ENCODE measurements around the gene RPL39L.
A peak's percentile ranks its signal among the peaks of the same experiment; 100 is the strongest.
"Not testable (repeated sequence)": the region's sequence is repeated elsewhere in the genome, so short reads cannot be mapped to it uniquely, and the experiment has no call there.

Gene RPL39L

DNA sequence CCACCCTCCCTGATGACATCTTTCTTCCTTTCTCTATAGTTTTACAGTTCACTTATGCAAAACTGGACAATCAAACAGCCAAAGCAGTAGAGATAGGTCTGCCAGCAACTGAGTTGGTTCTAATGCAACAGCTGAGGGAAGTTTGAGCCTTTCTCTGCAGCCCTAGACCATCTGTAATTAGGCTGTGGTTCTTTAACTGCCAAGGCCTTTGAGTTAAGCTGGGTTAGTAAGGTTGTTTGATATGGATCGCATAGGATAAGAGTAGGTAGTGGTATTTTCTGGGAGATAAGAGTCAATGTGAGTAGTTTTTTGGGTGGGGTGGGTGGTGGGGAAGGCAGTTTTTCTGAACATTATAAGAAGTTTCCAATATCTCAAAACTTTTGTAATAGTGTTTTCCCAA, 3.0 kb downstream of the RPL39L start:
- DNase-seq = no peak

- not testable (repeated sequence) for DNase-seq
Observed at GRCh38 chr3:187135172-187135690, 4.1 kb downstream of the RPL39L start.

- DNase-seq = peak; percentile 49
Observed at GRCh38 chr3:187133181-187133580, 6.1 kb downstream of the RPL39L start.

DNA sequence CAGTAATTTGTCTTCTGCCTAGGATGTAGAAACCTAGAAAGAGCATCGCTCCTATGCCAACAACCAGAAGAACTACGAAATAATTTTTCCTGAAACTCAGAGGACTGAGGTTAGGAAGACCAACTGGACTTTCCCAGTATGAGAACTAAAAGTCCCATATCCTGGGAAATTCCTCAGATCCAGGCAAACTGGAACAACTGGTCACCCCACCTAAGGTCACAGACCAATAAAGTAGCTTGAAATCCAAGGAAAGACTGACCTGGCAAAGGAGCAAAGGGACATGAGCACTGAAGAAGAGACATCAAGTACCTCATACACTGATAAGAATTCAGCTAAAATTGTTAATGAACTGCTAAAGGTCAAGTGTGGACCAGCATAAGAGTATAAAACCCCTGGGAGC, 6.6 kb downstream of the RPL39L start:
- no peak for DNase-seq

- no peak for DNase-seq
Observed at GRCh38 chr3:187131981-187132380, 7.3 kb downstream of the RPL39L start.

DNA sequence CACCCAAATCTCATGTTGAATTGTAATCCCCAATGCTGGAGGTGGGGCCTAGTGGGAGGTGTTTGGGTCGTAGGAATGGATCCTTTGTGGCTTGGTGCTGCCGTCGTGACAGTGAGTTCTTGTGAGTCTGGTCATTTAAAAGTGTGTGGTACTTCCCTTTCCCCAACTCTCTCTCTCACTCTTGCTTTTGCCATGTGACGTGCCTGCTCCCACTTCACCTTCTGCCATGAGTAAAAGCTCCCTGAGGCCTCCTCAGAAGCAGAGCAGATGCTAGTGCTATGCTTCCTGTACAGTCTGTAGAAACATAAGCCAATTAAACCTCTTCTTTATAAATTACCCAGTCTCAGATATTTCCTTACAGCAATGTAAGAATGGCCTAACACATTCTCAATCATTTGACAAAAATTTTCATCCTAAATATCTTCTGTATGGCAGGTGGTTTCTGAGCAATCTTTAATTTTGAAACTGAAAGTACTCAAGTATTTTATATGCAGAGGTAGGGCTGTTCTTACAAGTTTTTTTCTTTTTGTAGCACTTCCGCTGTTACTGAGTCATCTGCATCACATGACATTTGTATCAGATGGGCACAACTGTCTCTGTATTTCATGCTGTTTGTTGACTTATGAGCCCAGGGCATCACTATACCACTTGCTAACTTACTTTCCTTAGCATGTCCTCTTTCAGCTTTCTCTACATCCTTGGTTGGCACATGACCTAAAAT, 8.8 kb downstream of the RPL39L start:
- DNase-seq = peak; percentile 9

- peak; percentile 22 for DNase-seq
Observed at GRCh38 chr3:187125319-187126031, 13.8 kb downstream of the RPL39L start.

DNA sequence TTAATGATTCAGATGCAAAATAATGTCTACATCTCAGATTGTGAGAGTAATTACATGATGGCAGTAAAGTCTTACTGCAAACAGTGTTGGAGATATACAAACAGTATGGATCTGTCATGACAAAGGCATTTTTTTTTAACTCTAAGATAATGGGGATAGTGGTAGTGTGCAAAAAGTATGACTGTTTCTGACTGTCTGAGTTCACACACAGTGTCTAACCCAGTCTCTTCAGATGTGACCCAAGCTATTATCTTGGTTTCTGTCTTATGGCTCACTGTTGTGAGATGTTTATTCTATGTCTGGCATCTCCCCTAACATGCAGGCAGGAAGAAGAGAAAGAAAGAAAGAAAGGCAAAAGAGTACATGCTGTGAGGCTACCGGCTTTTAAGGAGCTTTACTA, 17.0 kb downstream of the RPL39L start:
- no peak for DNase-seq

DNA sequence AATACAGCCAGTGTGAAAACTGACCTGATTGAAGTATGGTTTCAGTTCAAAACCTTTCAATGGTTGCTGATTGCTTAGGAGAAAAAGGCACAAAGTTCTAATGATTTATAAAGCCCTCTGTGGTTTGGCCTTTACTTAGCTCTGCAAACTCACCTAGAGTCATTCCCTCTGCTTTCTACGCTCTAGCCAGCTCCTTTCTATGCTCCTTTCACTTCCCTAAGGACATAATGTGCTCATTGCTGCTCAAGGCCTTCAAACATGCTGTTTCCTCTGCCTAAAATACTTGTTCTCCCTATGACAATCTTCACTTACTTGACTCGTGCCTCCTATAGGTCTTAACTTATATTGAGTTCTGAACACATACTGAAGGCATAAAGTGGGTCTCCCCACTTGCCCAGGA, 19.0 kb downstream of the RPL39L start:
- peak; percentile 73 for DNase-seq

DNA sequence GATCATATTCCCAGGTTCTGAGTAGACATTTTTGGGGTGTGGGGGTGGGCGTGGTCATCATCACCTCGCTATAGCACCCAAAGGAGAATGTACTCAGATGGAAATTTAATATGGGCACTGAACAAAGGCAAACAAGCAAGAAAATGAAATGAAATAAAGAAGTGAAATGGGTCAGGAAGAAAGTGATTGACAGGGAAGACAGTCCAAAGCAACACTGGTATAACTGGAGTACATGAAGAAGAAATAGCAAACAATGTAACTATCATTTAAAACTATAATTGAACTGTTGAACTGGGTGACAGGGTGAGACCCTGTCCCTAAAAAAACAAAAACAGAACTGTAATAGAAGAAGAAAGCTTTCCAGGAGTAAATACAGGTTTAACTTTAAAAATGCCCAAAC, 24.8 kb downstream of the RPL39L start:
- DNase-seq = no peak

DNA sequence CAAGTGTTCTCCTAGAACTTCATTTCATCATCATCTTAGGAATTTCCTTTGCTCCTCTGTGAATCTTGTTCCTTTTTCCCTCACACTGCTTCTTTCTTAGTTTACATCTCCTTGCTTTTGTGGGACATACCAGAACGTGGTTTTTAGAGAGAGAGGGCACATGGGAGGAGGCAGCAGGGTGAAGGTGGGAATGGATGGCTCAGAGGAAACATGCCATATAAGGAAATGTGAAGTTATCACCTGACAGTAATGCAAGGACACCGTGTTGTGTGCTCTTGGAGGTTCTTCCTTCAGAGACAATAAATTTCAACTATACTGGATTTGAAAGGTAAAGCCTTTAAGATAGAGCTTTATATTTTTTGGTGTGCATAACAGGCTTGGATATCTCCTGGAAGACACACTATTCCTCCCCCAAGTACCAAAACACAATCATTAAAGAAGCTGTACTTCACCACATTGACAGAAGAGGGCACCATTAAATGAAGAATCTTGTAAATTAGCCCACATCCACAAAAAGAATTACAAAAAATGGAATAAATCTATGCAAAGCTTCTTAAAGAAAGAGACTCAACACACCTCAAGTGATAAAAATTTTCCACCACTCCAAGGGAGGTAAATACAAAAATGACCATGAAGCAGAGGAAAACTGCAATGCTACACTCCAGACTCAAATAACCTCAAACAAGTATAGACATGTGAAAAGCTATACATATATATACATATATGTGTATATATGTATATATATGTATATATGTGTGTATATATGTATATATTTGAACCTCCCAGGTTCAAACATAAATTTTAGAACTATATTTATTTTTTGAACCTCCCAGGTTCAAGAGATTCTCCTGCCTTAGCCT, 26.1 kb downstream of the RPL39L start:
- DNase-seq = peak; percentile 8

GRCh38 chr3:187110156-187110555, 29.1 kb downstream of the RPL39L start:
- no peak for DNase-seq

GRCh38 chr3:187107989-187108388, 31.3 kb downstream of the RPL39L start:
- DNase-seq = no peak

- no peak for DNase-seq
Observed at GRCh38 chr3:187105700-187106099, 33.6 kb downstream of the RPL39L start.

- DNase-seq = peak; percentile 88
Observed at GRCh38 chr3:187104933-187105332, 34.4 kb downstream of the RPL39L start.

DNA sequence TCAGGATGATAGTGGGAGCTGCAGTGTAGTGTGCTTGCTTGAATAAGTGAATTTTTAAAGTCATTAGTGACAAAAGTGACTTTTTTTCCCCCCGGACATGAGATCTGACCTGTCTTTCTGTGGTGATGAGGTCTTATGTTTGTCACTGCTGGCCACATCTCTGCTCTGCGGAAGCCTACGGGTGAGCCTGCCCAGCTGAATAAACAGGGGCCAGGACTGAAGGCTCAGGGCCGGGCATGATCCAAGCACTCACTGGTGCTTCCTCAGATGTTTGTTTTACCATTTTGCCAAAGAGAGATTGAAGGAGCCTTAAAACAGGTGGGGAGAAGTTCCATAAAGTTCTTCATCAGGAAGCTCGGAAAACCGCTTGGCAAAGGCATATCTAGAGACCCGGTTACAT, 35.0 kb downstream of the RPL39L start:
- no peak for DNase-seq

DNA sequence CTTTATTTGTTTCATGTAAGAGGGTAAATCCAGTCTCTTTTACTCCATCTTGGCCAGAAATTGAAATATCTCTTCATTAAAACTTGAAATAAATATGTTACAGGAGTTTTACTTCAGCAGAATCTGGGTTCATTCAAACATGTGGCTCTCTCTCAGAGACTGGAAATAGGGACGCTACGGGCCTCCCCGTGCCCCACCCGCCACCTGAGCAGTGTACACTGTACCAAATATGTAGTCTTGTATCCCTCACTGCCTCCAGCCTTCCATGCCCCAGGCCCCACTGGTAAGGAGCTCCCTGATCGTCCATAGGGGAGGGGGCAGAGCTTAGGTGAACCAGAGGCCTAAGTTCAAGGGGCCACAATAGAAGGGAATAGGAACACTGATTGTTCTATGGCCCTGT, 36.0 kb downstream of the RPL39L start:
- no peak for DNase-seq

GRCh38 chr3:187102073-187102634, 37.1 kb downstream of the RPL39L start:
- DNase-seq = no peak

- peak; percentile 48 for DNase-seq
Observed at GRCh38 chr3:187101184-187102072, 37.9 kb downstream of the RPL39L start.

GRCh38 chr3:187098923-187099512, 40.3 kb downstream of the RPL39L start:
- DNase-seq = peak; percentile 80

- DNase-seq = peak; percentile 22
Observed at GRCh38 chr3:187093320-187093719, 46.0 kb downstream of the RPL39L start.

DNA sequence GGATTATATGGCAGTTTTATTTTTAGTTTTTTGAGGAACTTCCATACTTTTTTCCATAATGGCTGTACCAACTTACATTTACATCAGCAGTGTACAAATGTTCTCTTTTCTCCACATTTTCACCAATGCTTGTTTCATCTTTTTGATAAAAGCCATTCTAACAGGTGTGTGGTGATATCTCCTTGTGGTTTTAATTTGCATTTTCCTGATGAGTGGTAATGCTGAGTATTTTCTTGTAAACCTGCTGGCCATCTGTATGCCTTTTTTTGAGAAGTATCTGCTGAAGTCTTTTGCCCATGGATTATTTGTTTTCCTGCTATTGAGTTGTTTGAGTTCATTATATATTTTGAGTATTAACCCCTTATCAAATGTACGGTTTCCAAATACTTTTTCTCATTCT, 50.6 kb downstream of the RPL39L start:
- no peak for DNase-seq
